Muscle of leg (tissue), 11 donors: ENCODE results near the gene ABTB1. TPM values are rescaled to one million over a fixed set of nuclear protein-coding genes. Genes with fewer than 3 reads are reported as not detected.
A peak's percentile ranks its signal among the peaks of the same experiment; 100 is the strongest.

ENCODE experiments used
- DNase-seq: peaks from one replicate; pipeline ENCODE4 v3.0.0; 2013
- H3K27ac ChIP-seq: one replicate; pipeline ENCODE4 v1.5.1; 2013; ENCODE audit warnings: mild to moderate bottlenecking, low read length, control low read depth
- H3K27me3 ChIP-seq: one replicate; pipeline ENCODE4 v1.6.1; 2013; ENCODE audit warnings: low read length; ENCODE audit not compliant: control insufficient read depth, insufficient read depth
- H3K36me3 ChIP-seq: one replicate; pipeline ENCODE4 v1.6.1; 2013; ENCODE audit warnings: low read length; ENCODE audit not compliant: control insufficient read depth, insufficient read depth
- H3K4me1 ChIP-seq: one replicate; pipeline ENCODE4 v1.6.1; 2013; ENCODE audit warnings: low read length; ENCODE audit not compliant: control insufficient read depth, insufficient read depth
- H3K4me3 ChIP-seq: one replicate; pipeline ENCODE4 v1.5.1; 2013; ENCODE audit warnings: low read length, control low read depth
- H3K9me3 ChIP-seq: replicated peaks from 2 replicates; pipeline ENCODE4 v1.6.1; 2013; ENCODE audit warnings: low read depth, low read length; ENCODE audit not compliant: control insufficient read depth
- WGBS: methylation state at CpG from one replicate; pipeline ENCODE4 v1.1.5; 2013; ENCODE audit warnings: missing lambda C conversion rate; ENCODE audit not compliant: insufficient coverage; 5-methylcytosine and 5-hydroxymethylcytosine counted together
- polyA plus RNA-seq, 8 donors: library from polyadenylated mRNA; unstranded; fragments of 120-200 nt; gene quantifications; one replicate each; pipeline versions ENCODE4 v1.2.1 to v1.2.3, GENCODE V29; 2013; ENCODE audit warnings: inconsistent platforms in 1 of 8, low replicate concordance in 1 of 8; ENCODE audit not compliant: insufficient read length in 8 of 8, insufficient read depth in 1 of 8
- total RNA-seq: library from RNA; stranded (reverse); fragments of 120-200 nt; gene quantifications from one replicate; pipeline ENCODE4 v1.2.4, GENCODE V29; 2013

The ABTB1 gene
- total and polyA plus RNA-seq, 9 donors: 5.1 to 19.6 (median 13.7) TPM

- no peak overlapping the region for H3K27ac ChIP-seq
- H3K4me3 ChIP-seq: no peak overlapping the region
- H3K4me1 ChIP-seq: peaks cover 50% of the 10 kb centered on the region
- peaks cover 15% of the 10 kb centered on the region for H3K36me3 ChIP-seq
- no peaks in the 10 kb centered on the region for H3K27me3 ChIP-seq
- H3K9me3 ChIP-seq: no peaks in the 10 kb centered on the region
- no peak for DNase-seq
- no CpG with 5 or more reads among the region's 7 CpGs for WGBS
These were observed 45.6 kb downstream of the ABTB1 start for GRCh38 chr3:127718245-127718915.

GRCh38 chr3:127718916-127719290, 46.2 kb downstream of the ABTB1 start:
- H3K4me3 ChIP-seq: no peak overlapping the region
- H3K27ac ChIP-seq: no peak overlapping the region
- H3K27me3 ChIP-seq: no peaks in the 10 kb centered on the region
- peaks cover 17% of the 10 kb centered on the region for H3K36me3 ChIP-seq
- 69% methylated on average over 2 of the region's 3 CpGs for WGBS
- no peak for DNase-seq
- peaks cover 2% of the 10 kb centered on the region for H3K9me3 ChIP-seq
- peaks cover 46% of the 10 kb centered on the region for H3K4me1 ChIP-seq

- no peak overlapping the region for H3K27ac ChIP-seq
- H3K4me1 ChIP-seq: peaks cover 42% of the 10 kb centered on the region
- 87% methylated on average over 5 of the region's 8 CpGs for WGBS
These were observed 46.6 kb downstream of the ABTB1 start for GRCh38 chr3:127719369-127719768.

GRCh38 chr3:127720161-127720823, 47.5 kb downstream of the ABTB1 start:
- H3K36me3 ChIP-seq: peaks cover 20% of the 10 kb centered on the region
- H3K27me3 ChIP-seq: no peaks in the 10 kb centered on the region
- DNase-seq: no peak
- 98% methylated on average over 12 of the region's 15 CpGs for WGBS
- no peak overlapping the region for H3K4me3 ChIP-seq
- peaks cover 4% of the 10 kb centered on the region for H3K9me3 ChIP-seq
- H3K4me1 ChIP-seq: peaks cover 34% of the 10 kb centered on the region
- no peak overlapping the region for H3K27ac ChIP-seq

More at GRCh38 chr3:127719369-127719768, 46.6 kb downstream of the ABTB1 start:
- DNase-seq: no peak
- Histone ChIP-seq H3K9me3 (peaks cover 4% of the 10 kb centered on the region), H3K27me3 (no peaks in the 10 kb centered on the region), H3K36me3 (peaks cover 22% of the 10 kb centered on the region), H3K4me3 (no peak overlapping the region)

- Histone ChIP-seq H3K27ac (no peak overlapping the region), H3K27me3 (no peaks in the 10 kb centered on the region), H3K9me3 (peaks cover 4% of the 10 kb centered on the region), H3K36me3 (peaks cover 20% of the 10 kb centered on the region), H3K4me1 (peaks cover 34% of the 10 kb centered on the region), H3K4me3 (no peak overlapping the region)
- no peak for DNase-seq
- 89% methylated on average over 5 of the region's 17 CpGs for WGBS
These were observed 48.5 kb downstream of the ABTB1 start for GRCh38 chr3:127720985-127721935.

- DNase-seq: no peak
- Histone ChIP-seq H3K36me3 (peaks cover 20% of the 10 kb centered on the region), H3K4me3 (no peak overlapping the region), H3K27me3 (no peaks in the 10 kb centered on the region), H3K9me3 (peaks cover 4% of the 10 kb centered on the region), H3K27ac (no peak overlapping the region), H3K4me1 (peaks cover 27% of the 10 kb centered on the region)
- WGBS: 38% methylated on average over 5 of the region's 13 CpGs
These were observed 49.5 kb downstream of the ABTB1 start for GRCh38 chr3:127722091-127722784.

- Histone ChIP-seq H3K4me3 (no peak overlapping the region), H3K36me3 (peaks cover 20% of the 10 kb centered on the region), H3K27me3 (no peaks in the 10 kb centered on the region), H3K27ac (peak overlapping the region; percentile 38), H3K4me1 (peaks cover 18% of the 10 kb centered on the region), H3K9me3 (peaks cover 4% of the 10 kb centered on the region)
- peak; percentile 64 for DNase-seq
- WGBS: 29% methylated on average over 5 of the region's 11 CpGs
These were observed 50.3 kb downstream of the ABTB1 start for GRCh38 chr3:127723011-127723567.

GRCh38 chr3:127726894-127727293, 54.1 kb downstream of the ABTB1 start:
- H3K4me3 ChIP-seq: no peak overlapping the region
- 67% methylated on average over 1 of the region's 3 CpGs for WGBS
- H3K27ac ChIP-seq: peak overlapping the region; percentile 47
- no peaks in the 10 kb centered on the region for H3K27me3 ChIP-seq
- H3K4me1 ChIP-seq: peaks cover 31% of the 10 kb centered on the region
- H3K9me3 ChIP-seq: peaks cover 4% of the 10 kb centered on the region
- peaks cover 7% of the 10 kb centered on the region for H3K36me3 ChIP-seq
- DNase-seq: peak; percentile 44

GRCh38 chr3:127728417-127729015, 55.8 kb downstream of the ABTB1 start:
- Histone ChIP-seq H3K36me3 (peaks cover 7% of the 10 kb centered on the region), H3K27me3 (no peaks in the 10 kb centered on the region), H3K4me1 (peaks cover 29% of the 10 kb centered on the region), H3K27ac (no peak overlapping the region), H3K9me3 (peaks cover 4% of the 10 kb centered on the region), H3K4me3 (no peak overlapping the region)
- 33% methylated on average over 1 of the region's 7 CpGs for WGBS
- no peak for DNase-seq
